PFSK-1 (cell line): Measurements from ENCODE around the gene ZNF672.

ENCODE experiments used
- FOXP2 ChIP-seq: optimal IDR thresholded peaks from 2 replicates; pipeline ENCODE3; 2011; ENCODE audit warnings: borderline replicate concordance, control low read depth, inconsistent platforms; ENCODE audit not compliant: insufficient read depth; ENCODE audit errors: extremely low read length, extremely low read depth
- POLR2AphosphoS5 ChIP-seq: IDR thresholded peaks from 2 replicates; pipeline ENCODE4 v1.6.1; 2012; ENCODE audit warnings: low read depth, mild to moderate bottlenecking, control low read depth, low read length, moderate library complexity
- SIN3A ChIP-seq: IDR thresholded peaks from 2 replicates; pipeline ENCODE4 v1.6.1; 2012; ENCODE audit warnings: mild to moderate bottlenecking, low read length, moderate library complexity, borderline replicate concordance; ENCODE audit not compliant: insufficient read depth
- TAF1 ChIP-seq: IDR thresholded peaks from 2 replicates; pipeline ENCODE4 v1.6.1; 2012; ENCODE audit warnings: low read length, control low read depth, borderline replicate concordance; ENCODE audit not compliant: insufficient read depth
- TF ChIP-seq, protein P1 (sequence below), 2 experiments: IDR thresholded peaks; 2 replicates each; pipeline versions ENCODE4 v1.6.1 to v1.8.0; 2011 to 2012; ENCODE audit warnings: low read depth in 2 of 2, low read length in 2 of 2, control low read depth in 1 of 2, inconsistent platforms in 1 of 2, mild to moderate bottlenecking in 1 of 2, moderate library complexity in 1 of 2; ENCODE audit not compliant: insufficient read depth in 1 of 2

Gene ZNF672

DNA sequence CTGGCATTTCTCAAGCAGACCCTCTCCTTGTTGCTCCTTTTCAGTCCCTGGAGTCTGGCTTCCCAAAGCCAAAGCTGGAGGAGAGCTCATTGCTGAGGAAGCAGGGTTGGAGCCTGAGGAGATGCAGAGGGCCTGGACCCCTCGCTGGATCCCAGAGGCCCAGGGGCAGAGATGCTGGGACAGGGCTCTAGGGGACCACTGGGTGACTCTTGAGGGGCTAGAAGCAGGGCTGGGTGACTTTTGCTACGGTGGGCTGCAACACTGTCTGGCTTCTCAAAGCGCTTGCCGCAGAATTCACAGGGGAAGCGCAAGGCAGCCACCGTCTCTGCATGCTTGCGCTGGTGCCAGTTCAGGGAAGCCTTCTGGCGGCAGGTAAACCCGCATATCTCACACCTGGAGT, 12.1 kb downstream of the ZNF672 start:
- TF ChIP-seq POLR2AphosphoS5 (peak; percentile 67), SIN3A (no peak)
- TF ChIP-seq, protein P1, sequence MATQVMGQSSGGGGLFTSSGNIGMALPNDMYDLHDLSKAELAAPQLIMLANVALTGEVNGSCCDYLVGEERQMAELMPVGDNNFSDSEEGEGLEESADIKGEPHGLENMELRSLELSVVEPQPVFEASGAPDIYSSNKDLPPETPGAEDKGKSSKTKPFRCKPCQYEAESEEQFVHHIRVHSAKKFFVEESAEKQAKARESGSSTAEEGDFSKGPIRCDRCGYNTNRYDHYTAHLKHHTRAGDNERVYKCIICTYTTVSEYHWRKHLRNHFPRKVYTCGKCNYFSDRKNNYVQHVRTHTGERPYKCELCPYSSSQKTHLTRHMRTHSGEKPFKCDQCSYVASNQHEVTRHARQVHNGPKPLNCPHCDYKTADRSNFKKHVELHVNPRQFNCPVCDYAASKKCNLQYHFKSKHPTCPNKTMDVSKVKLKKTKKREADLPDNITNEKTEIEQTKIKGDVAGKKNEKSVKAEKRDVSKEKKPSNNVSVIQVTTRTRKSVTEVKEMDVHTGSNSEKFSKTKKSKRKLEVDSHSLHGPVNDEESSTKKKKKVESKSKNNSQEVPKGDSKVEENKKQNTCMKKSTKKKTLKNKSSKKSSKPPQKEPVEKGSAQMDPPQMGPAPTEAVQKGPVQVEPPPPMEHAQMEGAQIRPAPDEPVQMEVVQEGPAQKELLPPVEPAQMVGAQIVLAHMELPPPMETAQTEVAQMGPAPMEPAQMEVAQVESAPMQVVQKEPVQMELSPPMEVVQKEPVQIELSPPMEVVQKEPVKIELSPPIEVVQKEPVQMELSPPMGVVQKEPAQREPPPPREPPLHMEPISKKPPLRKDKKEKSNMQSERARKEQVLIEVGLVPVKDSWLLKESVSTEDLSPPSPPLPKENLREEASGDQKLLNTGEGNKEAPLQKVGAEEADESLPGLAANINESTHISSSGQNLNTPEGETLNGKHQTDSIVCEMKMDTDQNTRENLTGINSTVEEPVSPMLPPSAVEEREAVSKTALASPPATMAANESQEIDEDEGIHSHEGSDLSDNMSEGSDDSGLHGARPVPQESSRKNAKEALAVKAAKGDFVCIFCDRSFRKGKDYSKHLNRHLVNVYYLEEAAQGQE (IDR thresholded peaks at IDR 0.05; ENCODE audit: insufficient read depth in 1 of 2, low read depth in 2 of 2, low read length in 2 of 2): no peak

DNA sequence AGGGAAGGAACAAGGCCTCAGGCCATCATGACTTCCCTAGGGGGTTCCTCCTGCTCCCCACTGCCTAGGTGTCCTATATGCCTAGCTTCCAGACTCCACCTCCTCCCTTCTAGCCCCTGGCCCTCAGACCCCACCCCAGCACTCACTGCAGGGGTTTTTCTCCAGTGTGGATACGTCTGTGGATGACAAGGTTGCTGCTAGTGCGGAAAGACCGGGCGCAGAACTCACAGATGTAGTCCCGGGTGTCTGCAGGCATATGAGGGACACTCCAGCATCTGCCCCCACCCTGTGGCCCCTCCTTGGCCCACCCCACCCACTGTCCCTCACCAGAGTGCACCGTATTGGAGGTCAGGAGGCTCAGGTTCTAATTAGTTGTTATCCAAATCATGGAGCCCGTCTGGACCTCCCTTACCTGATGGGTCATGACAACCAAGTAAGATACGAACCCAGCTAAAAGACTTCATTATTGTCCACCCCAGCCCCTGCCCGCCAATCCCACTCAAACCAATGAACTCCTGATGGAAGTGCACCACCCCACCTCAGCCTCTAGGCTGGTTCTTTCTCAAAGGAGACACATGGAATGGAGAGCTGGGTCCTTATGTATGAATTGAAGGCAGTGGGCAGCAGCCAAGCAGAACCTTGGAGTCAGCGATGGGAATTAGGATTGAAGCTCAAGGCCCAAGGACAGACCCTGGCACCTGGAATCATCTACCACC, 12.7 kb downstream of the ZNF672 start:
- TF ChIP-seq TAF1 (no peak), SIN3A (no peak), POLR2AphosphoS5 (no peak; the same call in 1 of the 2 replicates), FOXP2 (no peak)
- TF ChIP-seq, protein P1 (IDR thresholded peaks at IDR 0.05; ENCODE audit: insufficient read depth in 1 of 2, low read depth in 2 of 2, low read length in 2 of 2): no peak

DNA sequence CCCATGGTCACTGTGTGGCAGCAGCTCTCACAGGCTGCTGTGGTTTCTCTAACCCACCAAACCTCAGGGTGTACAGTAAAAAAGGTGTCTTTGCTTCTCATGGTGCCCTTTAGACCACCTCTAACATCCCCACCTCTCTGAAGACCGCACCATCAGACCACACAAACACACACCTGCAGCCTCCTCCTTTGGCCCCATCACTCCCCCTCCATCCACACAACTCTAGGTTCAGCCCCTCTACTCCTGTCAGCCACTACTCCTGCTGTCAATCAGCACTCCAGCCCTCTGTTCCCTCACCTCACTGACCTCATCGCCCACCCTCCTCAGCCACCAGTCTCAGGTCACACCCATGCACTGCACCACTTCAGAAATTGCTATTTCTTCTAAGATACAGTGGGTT, 13.4 kb downstream of the ZNF672 start:
- no peak for TF ChIP-seq POLR2AphosphoS5
- TF ChIP-seq FOXP2: no peak
- TF ChIP-seq, protein P1 (IDR thresholded peaks at IDR 0.05; ENCODE audit: insufficient read depth in 1 of 2, low read depth in 2 of 2, low read length in 2 of 2): no peak
- TF ChIP-seq SIN3A: no peak
- no peak for TF ChIP-seq TAF1

DNA sequence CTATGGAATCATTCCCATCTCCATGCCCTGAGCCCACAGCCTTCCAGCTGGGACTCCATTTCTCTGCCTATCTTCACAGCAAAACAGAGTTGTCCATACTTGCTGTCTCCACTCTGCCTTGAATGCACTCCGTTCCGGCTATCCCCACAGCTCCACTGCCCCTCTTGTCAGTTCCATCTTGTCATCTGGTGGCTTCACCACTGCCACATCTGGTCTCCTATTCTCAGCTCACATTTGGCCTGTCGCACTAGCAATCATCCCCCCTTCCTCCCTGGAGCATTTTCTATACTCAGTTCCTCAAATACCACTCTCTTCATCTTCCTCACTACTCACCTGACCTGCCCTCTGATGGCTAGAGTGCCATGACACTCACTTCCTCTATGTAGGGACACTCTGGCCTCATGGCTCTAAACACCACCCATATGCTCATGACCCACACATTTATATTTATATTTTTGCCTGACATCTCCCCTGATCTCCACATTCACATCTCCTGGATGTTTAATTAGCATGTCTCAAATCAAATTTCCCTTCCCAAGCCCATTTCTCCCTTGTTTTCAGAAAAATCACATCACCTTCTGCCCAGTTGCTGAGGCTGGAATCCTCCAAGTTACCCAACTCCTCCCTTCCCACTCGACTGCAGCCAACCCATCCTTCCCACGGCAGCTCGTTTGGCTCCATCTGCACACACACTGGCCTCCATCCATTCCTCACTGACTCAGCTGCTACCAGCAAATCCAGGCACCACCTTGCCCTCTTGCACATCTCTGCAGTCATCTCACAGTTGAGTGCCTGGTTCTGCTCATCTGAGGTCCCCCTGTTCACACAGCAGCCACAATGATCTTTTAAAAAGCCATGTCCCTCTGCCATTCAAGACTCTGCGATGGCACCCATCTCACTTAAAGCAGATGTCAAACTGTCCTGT, 14.7 kb downstream of the ZNF672 start:
- TF ChIP-seq POLR2AphosphoS5 (no peak; the same call in 1 of the 2 replicates), FOXP2 (no peak), SIN3A (no peak), TAF1 (no peak)
- TF ChIP-seq, protein P1 (IDR thresholded peaks at IDR 0.05; ENCODE audit: insufficient read depth in 1 of 2, low read depth in 2 of 2, low read length in 2 of 2): no peak
